DMS114 treated with DMSO at 0.1 percent for 48 hours (cell line): ENCODE data around the gene HS2ST1.
A peak's percentile ranks its signal among the peaks of the same experiment; 100 is the strongest.
"Not testable (repeated sequence)": the region's sequence is repeated elsewhere in the genome, so short reads cannot be mapped to it uniquely, and the experiment has no call there.

Experiments used
- DNase-seq: peaks from one replicate; lab custom pipeline; 2025; ENCODE audit not compliant: unreplicated experiment; lab: John Stamatoyannopoulos, UW

The HS2ST1 gene

DNA sequence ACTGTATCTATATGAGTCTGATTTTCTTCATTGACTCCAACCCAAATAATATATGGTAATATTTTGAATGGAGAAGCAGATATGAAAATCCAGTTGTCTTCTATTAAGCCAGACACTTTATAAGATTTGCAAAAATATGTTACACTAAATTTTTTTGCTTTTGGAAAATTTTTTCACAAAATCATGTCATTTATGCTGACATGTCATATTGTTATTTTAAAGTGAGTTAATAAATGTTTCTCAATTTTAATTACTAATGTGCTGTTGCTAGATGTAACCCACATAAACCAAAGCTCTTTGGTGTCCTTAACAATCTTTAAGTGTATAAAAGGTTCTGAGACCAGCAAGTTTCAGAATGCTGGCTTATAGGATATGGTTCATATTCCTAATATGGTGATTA is 142.5 kb downstream of the HS2ST1 start:
- no peak for DNase-seq

DNA sequence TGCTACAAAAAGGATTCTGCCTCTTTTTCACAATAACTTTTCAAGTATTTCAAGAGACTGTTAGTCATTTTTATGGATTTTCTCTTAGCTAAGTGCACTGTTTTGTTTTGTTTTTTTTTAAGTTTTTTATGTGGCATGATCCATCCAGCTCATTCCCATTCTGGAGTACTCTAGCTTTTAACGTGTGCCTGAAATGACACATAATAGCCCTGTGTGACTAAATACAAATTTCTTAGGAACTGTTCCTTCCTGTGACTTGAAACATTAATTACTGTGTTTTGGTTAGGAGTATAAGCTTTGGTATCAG is 143.9 kb downstream of the HS2ST1 start:
- no peak for DNase-seq

GRCh38 chr1:87061742-87062156 is 147.3 kb downstream of the HS2ST1 start:
- DNase-seq = no peak

- no peak for DNase-seq
These were observed 148.3 kb downstream of the HS2ST1 start for GRCh38 chr1:87062687-87063086.

DNA sequence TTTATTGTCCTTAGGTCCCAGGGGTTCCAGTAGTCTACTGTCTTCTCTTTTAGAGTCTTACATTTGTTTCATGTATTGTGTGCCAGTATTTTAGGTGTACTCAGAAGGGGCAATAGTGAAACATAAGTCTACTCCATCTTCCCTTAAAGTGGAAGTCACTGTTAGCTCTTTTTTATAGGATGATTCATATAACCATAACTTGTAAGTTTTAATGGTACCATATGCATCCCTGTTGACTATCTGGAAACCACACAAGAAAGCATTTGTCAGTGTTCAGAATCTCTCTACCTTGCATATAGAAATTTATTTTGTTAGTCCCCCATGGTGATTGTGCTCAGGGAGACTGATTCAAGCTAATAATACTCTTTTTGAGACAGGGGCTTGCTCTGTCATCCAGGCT is 149.9 kb downstream of the HS2ST1 start:
- DNase-seq = no peak

GRCh38 chr1:87064986-87065385 is 150.6 kb downstream of the HS2ST1 start:
- no peak for DNase-seq

- DNase-seq = not testable (repeated sequence)
These were observed 152.3 kb downstream of the HS2ST1 start for GRCh38 chr1:87066708-87067107.

GRCh38 chr1:87072411-87072810 is 158.0 kb downstream of the HS2ST1 start:
- no peak for DNase-seq

DNA sequence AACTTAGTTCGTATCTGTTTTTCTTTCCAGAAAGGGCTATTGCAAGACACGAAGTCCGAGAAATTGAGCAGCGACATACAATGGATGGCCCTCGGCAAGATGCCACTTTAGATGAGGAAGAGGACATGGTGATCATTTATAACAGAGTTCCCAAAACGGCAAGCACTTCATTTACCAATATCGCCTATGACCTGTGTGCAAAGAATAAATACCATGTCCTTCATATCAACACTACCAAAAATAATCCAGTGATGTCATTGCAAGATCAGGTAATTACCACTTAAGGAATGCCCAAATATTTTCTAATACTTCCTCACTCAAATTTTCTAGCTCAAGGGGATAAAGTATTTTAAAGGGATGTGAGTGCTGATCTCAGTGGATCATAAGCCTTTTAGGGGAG is 158.5 kb downstream of the HS2ST1 start:
- no peak for DNase-seq

DNA sequence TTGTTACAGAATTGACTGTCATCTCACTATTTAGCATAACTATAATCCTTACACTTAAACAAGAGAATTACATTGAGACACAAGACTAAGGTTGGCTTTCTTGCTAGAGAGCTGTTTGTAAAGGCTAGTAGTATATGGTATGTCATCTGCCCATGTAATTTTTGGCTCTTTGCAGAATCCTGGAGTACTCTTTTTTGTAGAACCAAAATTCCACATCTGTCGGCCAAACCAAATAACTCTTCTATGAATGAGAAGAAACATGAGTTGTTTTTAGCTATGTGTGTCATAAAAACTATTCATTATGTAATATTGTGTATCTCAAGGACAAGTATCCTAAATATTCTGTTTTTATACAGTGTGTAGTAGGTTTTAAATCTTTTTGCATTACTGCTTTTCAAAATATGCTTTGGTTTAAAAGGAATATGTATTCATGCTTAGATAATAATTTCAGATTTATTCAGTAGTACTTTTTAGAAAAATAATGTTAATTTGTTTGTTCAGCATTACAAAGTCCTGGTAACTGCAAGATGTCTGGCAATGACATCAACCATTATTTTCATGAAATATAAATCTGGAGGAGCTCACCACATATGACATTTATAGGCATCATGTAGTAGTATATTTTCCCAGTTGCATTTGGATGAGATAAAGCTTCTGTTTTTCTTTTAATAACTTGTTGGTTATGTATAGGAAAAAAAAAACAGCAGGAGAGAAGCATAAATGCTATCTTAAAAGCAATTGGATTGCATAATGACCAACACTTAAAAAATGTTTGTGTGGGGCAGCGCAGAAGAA is 159.8 kb downstream of the HS2ST1 start:
- DNase-seq = no peak

- DNase-seq = no peak
These were observed 163.7 kb downstream of the HS2ST1 start for GRCh38 chr1:87077959-87078639.

DNA sequence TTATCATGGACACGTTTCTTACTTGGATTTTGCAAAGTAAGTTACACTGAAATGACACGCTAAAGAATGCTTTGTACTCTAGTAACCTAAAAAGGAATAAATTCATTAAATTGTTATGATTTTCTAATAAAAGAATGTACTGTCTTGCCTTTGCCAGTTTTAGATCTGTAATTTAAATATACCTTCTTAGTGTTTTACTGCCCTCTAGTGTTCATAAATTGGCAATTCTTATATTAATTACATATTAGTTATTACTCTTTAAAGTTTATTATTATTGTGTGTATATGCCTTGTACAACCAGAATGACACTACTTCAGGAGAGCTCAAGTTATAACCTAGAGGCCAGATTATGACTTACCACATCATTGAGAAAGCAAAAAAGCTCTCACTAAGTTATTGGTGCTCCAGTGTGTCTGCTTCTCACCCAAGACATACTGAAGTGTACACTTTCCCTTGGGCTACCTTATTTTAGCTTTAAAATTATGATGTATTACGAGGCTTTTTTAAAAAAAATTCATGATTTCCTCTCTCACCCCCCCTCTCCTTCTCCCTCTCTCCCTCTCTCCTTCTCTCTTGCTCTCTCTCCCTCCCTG is 169.9 kb downstream of the HS2ST1 start:
- peak; percentile 56 for DNase-seq

- DNase-seq = no peak
These were observed 171.7 kb downstream of the HS2ST1 start for GRCh38 chr1:87086120-87086519.

GRCh38 chr1:87089070-87089736 is 174.8 kb downstream of the HS2ST1 start:
- DNase-seq = no peak

DNA sequence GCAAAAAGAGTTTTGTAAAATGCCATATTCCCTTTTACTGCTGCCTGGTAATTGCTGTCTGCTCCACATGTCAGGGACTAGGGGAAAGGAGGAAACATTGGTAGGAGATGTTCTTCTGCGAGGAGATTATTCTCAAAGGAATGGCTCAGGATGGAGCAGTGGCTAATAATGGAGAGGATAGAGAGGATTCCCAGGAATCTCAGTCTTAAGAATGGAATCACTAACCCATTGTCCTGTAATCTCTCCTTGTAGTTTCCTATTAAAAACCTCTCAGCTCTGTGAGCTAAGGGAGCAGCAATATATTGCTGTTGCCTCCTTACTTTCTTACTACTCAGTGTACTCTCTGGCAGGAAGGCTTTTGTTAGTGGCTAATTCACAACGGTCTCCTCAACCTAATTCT is 175.4 kb downstream of the HS2ST1 start:
- no peak for DNase-seq

- no peak for DNase-seq
These were observed 177.0 kb downstream of the HS2ST1 start for GRCh38 chr1:87091425-87091824.

GRCh38 chr1:87092846-87093245 is 178.4 kb downstream of the HS2ST1 start:
- no peak for DNase-seq

GRCh38 chr1:87093286-87093685 is 178.9 kb downstream of the HS2ST1 start:
- DNase-seq = no peak

DNA sequence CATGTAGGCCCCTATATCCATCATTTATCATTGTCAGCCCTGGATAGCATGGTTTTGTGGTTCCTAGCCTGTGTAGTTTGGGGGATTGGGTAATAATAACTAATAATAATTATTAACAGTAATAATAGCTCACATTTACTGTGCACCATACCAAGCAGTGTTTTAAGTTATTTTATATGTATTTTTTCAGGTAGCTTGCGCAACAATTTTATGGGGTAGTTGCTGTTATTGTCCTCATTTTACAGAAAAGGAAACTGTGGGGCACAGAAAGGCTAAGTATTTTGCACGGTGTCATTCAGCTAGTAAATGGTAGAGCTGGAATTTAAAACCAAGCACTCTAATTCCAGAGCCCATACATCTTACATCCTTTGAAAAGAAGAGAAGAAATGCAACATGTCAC is 179.8 kb downstream of the HS2ST1 start:
- DNase-seq = no peak

DNA sequence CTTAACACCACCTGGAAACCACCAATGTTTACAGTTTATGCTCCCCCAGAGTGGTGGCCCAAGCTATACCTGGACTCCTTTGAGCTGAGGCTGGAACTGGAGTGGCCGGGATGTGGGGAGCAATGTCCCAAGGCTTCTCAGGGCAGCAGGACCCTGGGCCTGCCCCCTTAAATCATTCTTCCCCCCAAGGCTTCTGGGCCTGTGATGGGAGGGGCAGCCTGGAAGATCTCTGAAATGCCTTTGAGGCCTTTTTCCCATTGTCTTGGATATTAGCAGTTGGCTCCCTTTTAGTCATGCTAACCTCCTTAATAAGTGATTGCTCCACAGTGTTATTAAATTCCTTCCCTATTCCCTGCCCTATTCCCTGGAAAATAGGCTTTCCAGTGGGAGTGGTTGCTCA is 185.8 kb downstream of the HS2ST1 start:
- no peak for DNase-seq

DNA sequence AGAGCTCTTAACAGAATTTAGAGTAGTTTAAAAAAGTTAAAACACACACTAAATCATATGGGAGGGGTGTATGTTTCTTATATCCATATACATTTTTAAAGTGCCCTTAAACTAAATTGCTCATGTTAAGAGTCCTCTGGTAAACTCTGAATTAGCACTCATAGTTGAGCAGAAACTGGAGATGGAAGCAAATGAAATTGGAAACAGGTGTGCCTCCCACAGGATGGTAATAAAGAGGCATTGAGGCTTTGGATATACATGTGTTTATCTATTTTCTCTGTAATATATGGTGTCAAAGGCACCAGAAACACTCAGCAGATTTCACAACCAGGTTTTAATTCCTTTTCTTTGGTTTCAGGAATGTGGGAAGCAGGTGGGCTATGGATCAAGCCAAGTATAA is 188.6 kb downstream of the HS2ST1 start:
- DNase-seq = no peak

GRCh38 chr1:87104140-87104539 is 189.7 kb downstream of the HS2ST1 start:
- DNase-seq = no peak
